Measurements from ENCODE around the gene ALDOC.

GRCh38 chr17:28563475-28563874, 13.2 kb downstream of the ALDOC start:
- no peak for TF ChIP-seq CTCF (conservative IDR thresholded peaks at IDR 0.05 in 1 of 2, IDR thresholded peaks at IDR 0.05 in 1 of 2; ENCODE audit: low read depth in 1 of 2, low read length in 2 of 2)
- no peak for TF ChIP-seq EZH2 (IDR thresholded peaks at IDR 0.05; ENCODE audit: low read length, missing control alignments)

Data from fibroblast of lung (primary cell).